GM19035 (cell line): ENCODE results near the gene VPS39.

Source experiments
- ATAC-seq: cut with Tn5 transposase; IDR thresholded peaks from one replicate; pipeline ENCODE4 v1.9.1; 2021; ENCODE audit not compliant: unreplicated experiment

The VPS39 gene

DNA sequence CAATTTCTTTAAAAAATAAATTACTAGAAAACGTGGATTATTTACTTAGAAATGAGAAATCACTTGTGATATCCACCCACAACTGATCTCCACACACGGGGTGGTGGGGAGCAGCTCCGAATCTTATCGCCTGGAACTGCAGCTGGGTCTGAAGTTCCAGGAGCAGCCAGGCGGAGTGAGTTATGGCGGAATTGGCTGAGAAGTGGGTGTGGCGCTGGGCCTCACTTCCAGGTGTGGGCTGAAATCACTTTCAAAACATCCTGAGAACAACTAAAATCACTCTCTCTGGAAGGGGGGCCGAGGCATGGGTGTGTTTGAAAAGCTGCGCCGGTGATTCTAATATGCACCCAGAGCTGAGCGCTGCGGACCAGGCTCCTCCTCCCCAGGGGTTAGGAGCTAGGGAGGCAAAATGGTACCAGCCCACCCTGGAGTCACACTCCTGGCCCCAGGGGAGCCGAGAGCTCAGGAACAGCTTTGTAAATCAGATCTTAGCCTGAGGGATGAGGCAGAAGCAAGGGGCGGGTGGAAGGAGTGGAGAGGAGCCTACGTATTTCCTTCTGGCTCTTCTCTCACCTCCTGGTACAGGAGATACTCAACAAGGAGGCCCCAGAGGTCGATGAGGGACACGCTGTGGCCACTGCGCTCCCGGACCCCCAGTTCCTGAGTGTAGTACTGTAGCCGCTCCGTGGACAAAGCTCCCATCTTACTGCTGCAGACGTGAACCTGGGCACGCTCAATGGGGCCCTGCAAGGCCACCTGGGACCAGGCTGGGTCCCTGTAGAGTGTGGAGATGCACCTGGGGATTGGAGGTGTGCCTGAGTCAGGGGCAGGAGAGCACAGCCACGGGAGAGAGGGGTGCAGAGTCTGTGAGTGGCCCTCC lies 61.3 kb downstream of the VPS39 start:
- no peak for ATAC-seq

DNA sequence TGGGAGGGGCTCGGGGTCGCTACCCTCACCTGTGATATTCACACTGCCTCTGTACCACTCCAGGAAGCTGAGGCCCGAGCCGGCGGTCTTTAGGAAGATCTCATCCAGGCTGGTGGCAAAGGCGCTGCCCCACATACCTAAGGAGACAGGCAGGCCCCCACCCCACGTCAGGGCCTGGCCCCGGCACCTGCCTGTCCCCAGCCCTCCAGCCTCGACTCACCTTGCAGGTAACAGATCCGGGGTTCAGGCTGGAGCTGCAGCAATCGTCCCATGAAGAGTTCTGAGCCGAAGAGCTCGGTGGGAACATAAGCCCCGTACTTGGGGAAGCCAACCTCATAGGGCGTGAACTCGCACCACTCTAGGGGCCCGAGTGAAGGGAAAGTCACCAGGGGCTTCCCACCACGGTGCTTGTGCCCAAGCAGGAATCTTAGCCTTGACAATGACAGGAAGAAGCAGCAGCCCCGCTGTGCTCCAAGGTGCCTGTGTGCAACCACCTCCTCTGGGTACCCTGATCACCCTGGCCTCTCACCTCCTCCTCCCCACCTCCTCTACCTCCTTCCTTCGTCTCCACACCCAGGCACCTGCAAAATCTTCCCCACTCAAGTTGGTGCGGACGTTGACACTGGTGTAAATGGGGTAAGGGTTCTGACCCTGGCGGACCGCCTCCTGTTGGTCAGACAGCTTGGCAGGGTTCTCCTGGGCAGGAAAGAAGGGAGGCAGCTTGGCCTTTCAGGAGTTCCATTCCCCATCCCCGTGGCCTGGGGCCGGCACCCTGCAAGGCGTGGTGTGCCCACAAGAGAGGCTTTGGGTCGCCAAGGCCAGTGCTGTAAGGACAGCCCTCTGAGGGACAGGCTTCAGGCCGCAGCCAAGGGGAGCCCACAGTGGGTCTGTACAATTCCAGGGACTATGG lies 62.3 kb downstream of the VPS39 start:
- no peak for ATAC-seq

DNA sequence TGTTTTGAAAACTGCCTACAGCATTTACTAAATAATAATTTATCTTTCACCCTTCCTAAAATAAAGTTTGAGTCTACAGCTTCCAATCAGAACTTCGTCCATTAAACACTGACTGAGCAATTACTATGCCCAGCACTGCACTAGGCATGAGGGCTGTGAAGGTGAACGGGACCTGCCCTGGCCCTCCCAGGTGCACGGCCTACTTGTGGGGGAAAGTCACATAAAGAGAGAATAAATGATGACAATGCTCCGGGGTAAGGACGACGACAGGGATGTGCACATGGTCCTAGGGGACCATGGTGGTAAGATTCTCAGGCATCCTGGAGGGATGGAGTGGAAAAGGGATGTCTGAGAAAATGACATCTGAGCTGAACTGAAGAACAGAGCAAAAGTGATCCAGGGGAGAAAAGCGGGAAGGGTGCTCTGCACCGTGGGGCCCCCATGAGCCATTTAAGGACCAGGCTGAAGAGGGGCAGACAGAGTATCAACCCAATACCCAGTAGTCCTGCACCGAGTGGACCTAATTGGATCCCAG lies 63.2 kb downstream of the VPS39 start:
- no peak for ATAC-seq

DNA sequence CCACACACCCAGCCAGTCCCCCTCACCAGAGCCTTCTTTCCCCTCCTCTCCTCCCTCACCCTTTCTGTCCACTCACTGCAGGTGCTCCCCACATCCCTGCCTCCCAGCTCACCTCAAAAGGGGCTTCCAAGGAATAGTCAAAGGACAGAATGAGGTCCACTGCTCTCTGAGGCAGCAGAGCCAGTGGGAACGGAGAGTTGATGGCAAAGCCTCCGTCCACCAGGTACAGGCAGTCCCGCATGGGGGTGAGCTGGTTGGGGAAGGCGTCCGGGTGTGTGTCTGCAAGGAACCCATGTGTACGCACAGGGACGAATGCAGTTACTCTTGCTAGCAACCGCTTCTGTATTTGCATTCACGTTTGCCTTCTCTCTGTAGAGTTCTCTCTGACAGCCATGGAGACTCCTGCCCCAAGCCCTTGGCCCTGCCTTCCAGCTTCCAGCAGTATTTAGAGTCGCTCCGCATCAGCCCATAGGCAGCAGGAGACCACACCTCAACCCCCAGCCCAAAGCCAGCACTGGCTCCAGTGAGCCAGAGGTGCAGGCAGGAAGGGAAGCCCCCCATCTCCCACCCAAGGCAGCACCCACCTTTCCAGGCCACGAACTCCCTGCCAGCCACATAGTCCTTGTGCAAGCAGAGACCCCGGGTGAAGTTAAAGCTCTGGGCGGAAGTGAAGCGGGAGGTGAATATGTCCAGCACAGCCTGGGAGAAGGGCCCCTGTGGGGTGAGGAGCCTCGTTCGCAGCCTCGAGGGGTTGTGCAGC lies 64.1 kb downstream of the VPS39 start:
- no peak for ATAC-seq

DNA sequence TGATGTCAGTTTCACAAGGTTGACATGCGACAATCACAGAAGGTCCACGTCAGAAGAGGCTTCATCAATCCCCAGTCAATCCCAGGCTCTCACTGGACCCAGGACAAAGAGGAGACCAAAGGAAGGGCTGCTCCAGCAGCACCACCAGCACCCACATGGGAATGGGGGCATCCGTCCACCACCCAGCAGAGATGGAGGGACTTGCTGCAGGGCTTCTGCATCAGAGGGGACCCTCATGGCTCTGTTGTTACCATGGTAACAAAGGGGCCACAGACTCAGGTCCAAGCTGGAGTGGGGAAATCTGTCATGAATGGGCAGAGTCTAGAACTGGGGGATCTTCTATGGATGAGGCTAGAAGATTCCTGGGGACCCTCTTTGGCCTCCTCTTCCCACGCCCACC lies 64.7 kb downstream of the VPS39 start:
- no peak for ATAC-seq

DNA sequence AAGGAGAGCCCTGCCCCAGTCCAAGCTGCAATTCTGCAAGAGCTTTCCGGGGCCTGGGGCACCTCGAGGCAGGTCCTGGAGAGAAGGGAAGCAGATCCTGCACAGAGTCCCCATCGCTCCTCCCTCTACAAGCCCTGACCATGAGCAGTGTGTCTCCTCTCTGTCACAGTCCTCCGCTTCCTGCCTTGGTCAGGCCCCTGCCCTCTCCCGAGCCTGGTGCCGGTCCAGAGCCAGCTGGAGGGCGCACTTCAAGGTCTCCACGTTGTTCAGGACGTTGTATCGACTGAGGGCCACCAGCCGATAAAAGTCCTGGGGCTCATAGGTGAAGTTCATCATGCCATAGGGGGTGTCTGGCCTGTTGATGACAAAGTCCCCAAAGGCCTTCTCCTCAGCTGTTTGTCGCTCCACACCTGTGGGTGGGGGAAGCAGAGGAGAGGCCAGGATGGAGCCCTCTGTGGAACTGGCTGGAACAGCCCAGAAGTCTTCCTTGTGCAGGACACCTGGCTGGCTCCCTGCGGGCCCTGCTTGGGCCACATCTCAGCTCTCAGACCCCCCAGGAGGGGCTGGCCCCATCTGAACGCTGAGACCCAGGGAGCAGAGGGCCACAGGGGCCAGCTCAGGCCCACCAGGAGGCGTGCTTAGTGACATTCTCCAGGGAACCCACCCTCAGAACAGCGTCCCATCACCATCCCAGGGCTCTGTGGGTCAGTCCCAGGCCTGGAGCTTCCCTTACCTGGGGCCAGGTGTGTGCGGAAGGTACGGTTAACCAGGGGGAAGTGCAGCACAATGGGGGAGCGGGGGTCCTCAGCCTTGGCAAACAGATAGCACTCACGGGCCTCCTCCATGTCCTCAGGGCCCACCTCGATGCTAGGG lies 66.1 kb downstream of the VPS39 start:
- ATAC-seq = no peak

DNA sequence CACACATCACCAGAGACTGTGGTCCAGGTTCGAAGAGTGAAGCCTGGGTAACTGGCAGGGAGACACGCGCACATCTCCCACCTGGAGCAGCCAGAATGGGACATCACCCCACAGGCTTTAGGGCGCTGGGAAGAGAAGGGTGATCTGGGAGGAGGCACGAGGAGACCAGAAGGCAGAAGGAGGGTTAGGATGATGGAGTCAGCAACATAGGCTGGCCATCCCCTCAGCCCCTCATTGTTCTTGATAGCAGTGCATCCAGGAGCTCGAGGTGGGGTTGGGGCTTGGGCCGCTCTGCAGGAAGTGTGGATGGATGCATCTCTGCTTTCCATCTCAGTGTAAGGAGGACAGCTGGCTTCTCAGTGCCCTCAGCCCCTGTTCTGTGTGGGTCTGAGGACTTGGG lies 66.9 kb downstream of the VPS39 start:
- ATAC-seq = no peak

DNA sequence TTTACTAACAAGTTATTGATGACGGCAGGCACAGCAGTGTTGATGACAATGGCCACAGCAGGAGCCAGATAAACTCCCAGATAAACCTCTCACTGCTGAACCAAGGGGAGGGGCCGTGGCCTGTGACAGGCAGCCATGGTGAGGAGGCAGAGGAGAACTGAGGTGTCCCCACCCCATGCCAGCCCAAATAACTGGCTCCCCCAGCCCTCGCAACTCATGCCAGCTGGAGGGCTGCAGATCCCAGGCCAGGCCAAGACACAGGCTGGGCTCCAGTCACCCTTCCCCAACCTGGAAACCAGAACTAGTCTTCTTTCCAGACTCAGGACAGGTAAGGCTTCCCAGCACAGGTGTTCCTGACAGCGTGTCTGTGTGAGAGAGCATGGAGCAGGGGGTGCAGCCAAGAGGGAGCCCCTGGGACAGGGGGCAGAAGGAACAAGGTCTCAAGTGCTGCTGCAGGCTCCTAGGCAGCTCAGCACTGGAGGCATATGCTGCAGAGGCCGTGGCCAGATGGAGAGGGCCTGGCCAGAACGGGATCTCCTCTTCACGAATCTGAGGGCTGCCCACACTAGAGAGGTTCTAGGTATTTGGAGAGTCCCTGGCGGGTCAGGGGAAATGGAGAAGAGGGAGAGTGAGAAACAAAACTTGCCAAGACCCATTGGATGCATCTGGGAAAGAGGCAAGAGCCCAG lies 67.6 kb downstream of the VPS39 start:
- ATAC-seq = no peak

DNA sequence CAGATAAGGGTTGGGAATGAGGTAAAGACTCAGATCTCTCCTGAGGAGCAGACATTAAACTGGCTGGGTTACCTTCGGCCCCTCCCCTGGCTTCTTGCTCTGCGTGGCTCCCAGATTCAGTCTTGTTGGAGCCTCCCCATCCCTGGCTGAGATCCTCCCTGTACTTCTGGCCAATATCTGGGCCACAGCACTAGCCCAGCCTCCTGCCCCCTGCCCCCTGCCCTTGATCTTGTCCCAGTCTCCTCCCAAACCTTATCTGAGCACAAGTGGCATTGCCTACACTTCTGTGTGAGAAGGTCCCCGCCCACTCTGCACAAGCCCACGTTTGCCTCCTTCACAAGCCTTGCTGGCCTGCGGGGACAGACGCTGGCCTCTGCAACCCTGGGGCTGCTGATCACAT lies 68.5 kb downstream of the VPS39 start:
- no peak for ATAC-seq

DNA sequence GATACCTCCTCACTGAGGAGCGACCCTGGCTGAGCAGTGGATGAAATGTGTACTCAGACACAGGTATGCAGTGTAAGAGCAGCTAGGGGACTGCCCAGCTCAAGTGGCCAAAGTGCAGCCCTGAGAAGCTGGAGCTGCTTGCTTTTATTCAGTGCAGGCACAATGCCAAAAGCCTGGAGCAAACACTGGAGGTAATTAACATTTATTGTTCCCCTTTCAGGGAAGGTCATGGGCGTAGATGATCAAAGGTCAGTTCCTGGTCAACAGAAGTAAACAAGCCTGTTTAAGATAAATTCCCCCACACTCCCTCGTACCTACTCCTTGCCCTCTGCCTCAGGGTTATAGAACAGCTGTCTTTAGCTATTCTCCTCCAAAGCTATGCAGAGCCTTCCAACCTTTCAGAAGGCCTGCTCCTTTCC lies 69.1 kb downstream of the VPS39 start:
- ATAC-seq = no peak

DNA sequence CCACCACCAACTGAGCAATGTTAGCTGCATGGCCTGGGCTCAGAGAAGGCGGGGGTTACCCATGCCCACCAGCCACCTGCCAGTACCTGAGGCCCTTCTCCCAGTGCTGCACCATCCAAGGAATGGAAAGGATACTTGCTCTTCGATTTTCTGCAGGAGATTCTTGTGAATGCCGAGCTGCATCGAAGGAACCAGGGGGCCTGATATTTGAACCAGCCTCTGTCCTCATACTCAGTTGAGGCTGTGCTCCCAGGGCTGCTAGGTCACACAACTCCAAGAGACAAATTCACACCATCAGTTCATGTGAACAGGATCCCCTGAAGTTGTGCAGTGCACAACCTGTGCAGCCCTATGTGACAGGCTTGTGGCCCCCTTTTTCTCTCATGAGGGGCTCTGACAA lies 69.7 kb downstream of the VPS39 start:
- no peak for ATAC-seq

DNA sequence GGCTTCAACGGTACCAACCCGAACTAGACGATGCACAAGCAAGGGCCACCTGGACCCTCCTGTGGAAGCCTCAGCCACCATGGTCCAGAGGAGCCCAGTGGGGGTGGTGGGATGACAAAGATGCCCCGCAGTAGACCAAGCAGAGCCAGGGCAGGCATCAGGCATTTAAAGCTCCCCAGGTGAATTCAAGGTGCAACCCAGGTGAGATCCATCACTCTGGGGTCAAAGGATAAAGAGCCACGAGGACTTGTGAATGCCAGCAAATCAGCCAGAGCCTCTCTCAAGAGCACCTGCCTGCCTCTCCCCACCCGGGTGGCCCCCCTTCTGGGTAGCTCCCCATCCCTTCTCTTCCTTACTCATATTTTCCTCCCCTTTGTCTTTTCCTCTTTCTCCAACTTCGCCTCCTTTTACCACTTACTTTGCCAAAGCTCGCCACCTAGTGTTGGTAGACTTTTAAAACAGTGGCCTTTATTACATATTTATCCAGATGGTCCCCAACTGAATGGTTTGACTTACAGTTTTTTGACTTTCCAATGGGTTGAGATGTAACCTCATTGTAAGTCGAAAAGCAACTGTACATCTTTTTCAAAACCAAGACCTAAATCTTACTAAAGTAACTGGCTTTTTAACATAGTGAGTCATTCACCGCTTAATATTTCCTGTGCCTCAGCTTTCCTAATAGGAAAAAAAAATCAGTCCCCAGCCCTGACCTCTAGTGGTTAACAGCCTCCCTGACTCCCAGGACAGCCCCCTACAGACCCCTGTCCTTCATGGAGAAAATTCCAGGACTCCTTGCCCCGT lies 70.4 kb downstream of the VPS39 start:
- ATAC-seq = no peak

DNA sequence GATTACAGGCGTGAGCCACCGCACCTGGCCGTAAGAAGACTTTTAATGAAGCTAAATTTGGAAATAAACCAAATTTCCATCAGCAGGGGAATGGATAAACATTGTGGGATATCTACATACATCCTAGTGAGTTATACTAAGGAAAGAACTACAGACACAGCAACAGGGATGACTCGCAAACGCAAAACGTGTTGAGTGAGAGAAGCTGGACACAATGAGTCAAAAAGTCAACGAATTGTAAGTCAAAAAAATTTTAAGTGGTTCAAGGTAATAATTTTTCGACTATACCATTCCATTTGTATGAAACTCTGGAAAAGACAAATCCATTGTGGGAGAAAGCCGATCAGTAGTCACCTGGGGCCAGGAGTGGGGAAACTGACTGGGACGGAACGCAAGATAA lies 71.6 kb downstream of the VPS39 start:
- ATAC-seq = no peak

DNA sequence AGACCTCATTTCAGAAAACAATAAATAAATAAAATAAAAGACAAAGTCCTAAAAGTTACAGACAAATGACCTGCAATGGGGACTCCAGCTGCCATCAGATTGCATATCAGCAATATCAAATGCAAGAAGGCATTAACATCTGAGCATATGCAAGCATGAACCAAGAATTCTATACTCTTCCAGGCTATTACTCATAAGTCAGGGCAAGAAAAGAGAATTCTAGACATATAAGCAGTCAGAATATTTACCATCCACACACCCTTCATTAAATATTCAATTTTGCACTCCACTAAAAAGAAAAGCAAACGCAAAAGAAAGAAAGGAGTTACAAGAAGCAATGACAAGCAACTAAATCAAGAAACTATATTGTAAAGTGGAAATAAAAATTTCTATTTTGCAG lies 72.8 kb downstream of the VPS39 start:
- ATAC-seq = no peak

DNA sequence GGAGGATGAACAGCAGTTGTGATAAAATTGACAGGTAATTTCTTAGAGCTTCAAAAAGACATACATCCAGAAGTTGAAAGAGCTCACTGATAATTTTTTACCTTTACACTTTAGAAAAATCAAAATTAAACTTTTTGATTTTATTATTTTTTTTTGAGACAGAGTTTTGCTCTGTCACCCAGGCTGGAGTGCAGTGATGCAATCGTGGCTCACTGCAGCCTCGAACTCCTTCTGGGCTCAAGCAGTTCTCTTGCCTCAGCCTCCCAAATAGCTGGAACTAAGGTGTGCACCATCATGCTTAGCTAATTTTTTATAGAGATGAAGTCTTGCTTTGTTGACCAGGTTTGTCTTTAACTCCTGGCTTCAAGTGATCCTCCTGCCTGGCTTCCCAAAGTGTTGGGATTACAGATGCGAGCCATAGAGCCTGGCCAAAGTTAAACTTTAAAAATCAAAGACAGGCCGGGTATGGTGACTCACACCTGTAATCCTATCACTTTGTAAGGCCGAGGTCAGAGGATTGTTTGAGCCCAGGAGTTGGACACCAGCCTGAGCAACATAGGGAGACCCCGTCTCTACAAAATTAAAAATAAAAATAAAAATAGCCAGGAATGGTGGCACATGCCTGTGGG lies 73.4 kb downstream of the VPS39 start:
- ATAC-seq = no peak

DNA sequence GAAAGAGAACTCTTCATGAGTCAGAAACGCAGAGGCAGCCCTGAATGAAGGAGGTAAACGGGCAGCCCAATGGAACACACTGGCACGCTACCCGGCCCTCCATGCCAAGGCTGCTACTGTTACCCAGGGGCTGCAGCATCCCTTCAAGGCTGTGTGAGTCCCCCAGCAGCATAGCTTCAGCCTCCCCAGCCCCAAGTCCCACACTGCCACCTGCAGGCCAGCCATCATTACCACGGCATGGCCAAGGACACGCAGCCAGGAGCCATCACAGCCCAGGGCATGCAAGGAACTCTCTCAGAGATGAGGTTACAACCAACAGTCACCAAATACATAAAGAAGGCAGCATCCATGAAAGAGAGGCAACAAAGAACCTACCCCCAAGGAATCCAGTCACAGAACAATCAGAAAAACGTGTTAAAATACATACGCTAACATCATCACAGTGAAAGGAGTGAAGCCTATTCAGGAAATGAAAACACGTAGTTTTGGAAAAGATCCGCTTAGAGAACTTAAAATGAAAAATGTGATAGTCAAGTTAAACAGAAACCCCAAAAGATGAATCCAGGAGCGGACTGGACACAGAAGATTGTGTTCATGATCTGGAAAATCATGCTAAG lies 74.1 kb downstream of the VPS39 start:
- ATAC-seq = no peak

DNA sequence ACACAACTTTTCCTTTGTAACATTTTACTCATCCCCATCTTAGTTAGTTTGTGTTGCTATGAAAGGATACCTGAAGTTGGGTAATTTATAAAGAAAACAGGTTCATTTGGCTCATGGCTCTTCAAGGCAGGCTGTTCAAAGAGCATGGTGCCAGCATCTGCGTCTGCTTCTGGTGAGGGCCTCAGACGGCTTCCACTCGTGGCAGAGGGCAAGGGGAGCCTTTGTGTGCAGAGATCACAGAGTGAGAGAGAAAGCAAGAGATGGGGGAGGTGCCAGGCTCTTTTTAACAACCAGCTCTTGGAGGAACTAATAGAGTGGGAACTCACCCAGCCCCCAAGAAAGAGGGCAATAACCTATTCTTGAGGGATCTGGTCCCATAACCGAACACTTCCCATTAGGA lies 74.7 kb downstream of the VPS39 start:
- ATAC-seq = no peak
